Progenitor cell of endocrine pancreas (in vitro differentiated cells): ENCODE data around the gene PNPLA2. TPM values are rescaled to one million over a fixed set of nuclear protein-coding genes. Genes with fewer than 3 reads are reported as not detected.

Experiments used
- DNase-seq: peaks from one replicate; pipeline ENCODE4 v3.0.0; 2021; ENCODE audit warnings: low spot score; ENCODE audit not compliant: unreplicated experiment
- H3K27ac Mint-ChIP-seq: 2 replicates; pipeline ENCODE4 v1.8.0; 2021; ENCODE audit warnings: mild to moderate bottlenecking, moderate library complexity, mixed read lengths
- H3K27me3 Mint-ChIP-seq: 2 replicates; pipeline ENCODE4 v1.8.0; 2021; ENCODE audit warnings: mixed read lengths
- H3K36me3 Mint-ChIP-seq: 2 replicates; pipeline ENCODE4 v1.8.0; 2022; ENCODE audit warnings: mixed read lengths; ENCODE audit not compliant: insufficient read depth
- H3K4me1 Mint-ChIP-seq: 2 replicates; pipeline ENCODE4 v1.8.0; 2021; ENCODE audit warnings: low read depth, mixed read lengths
- H3K4me3 Mint-ChIP-seq: 2 replicates; pipeline ENCODE4 v1.8.0; 2021; ENCODE audit warnings: low read depth, mild to moderate bottlenecking, moderate library complexity, mixed read lengths
- H3K9me3 Mint-ChIP-seq: 2 replicates; pipeline ENCODE4 v1.8.0; 2021; ENCODE audit warnings: low read depth, mixed read lengths
- total RNA-seq: library from RNA; stranded (reverse); gene quantifications from 2 replicates; pipeline ENCODE4 v1.2.1, GENCODE V29; 2021
- TF ChIP-seq, protein P1 (sequence below): fragments of 200-600 bp; sonication (generic); IDR thresholded peaks from one replicate; pipeline ENCODE4 v1.5.0; 2021; ENCODE audit warnings: antibody characterized with exemption, mild to moderate bottlenecking; ENCODE audit not compliant: unreplicated experiment

The PNPLA2 gene
- total RNA-seq, 1 donor from 2014 or later, result 51.1 TPM

DNA sequence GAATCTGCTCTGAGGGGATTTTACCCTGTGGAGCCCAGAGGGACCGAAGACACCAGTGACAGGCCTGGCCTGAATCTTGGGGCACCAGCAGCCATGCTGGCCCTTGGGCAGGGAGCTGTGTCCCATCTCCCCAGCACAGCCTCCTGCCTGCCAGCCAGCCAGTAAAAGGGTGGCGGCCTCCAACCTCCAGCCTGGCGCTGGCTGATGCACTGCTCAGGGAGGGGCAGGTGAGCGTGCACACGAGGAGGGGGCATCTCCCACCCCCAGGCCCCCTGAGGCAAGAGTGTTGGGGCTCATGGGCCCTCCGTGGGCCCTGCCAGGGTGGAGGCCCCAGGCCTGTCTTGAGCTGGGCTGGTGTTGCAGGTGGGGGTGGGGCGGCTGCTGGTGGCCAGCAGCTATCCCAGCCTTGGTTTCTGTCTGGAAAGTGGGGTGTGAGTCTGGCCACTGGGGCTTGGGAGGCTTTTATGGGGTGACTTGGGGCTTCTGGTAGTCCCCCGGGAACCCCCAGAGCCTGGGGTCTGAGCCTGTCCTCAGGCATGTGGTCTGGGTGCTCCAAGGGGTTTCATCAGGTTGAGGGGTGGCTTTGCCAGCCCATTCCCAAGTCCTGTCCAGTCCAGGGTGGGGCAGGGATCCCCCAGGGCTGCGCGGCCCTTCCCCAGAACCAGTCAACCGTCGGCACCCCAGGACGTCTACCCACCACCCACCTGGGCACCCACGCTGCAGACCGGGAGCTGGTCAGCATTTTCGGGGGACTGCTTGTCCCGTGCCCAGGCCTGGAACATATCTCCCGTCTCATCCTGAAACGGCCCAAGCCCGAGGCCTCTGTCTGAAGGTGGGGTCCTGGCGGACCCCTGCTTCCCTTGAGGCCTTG lies 41.8 kb downstream of the PNPLA2 start:
- peak overlapping the region; percentile 84 for H3K27ac Mint-ChIP-seq
- H3K36me3 Mint-ChIP-seq, result no peaks in the 10 kb centered on the region
- no peaks in the 10 kb centered on the region for H3K9me3 Mint-ChIP-seq
- DNase-seq, result no peak
- H3K27me3 Mint-ChIP-seq, result no peaks in the 10 kb centered on the region
- TF ChIP-seq, protein P1, sequence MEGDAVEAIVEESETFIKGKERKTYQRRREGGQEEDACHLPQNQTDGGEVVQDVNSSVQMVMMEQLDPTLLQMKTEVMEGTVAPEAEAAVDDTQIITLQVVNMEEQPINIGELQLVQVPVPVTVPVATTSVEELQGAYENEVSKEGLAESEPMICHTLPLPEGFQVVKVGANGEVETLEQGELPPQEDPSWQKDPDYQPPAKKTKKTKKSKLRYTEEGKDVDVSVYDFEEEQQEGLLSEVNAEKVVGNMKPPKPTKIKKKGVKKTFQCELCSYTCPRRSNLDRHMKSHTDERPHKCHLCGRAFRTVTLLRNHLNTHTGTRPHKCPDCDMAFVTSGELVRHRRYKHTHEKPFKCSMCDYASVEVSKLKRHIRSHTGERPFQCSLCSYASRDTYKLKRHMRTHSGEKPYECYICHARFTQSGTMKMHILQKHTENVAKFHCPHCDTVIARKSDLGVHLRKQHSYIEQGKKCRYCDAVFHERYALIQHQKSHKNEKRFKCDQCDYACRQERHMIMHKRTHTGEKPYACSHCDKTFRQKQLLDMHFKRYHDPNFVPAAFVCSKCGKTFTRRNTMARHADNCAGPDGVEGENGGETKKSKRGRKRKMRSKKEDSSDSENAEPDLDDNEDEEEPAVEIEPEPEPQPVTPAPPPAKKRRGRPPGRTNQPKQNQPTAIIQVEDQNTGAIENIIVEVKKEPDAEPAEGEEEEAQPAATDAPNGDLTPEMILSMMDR, result no peak
- H3K4me3 Mint-ChIP-seq, result no peak overlapping the region
- H3K4me1 Mint-ChIP-seq, result peaks cover 2% of the 10 kb centered on the region

DNA sequence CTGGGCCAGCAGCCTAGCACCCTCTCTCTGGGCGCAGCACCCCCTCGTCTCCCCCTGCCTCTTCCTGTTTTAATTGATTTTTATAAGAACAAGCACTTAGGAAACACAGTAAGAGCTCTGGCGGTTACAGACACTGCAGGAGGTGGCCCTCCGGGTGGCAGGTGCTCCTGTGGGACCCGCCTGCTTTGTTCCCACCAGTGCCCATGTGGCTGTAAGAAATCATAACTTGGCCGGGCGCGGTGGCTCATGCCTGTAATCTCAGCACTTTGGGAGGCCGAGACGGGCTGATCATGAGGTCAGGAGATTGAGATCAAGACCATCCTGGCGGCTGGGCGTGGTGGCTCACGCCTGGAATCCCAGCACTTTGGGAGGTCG lies 42.4 kb downstream of the PNPLA2 start:
- Mint-ChIP-seq H3K27ac (peak overlapping the region; percentile 84), H3K4me1 (peaks cover 2% of the 10 kb centered on the region), H3K4me3 (no peak overlapping the region), H3K9me3 (no peaks in the 10 kb centered on the region), H3K27me3 (no peaks in the 10 kb centered on the region), H3K36me3 (no peaks in the 10 kb centered on the region)
- TF ChIP-seq, protein P1, result no peak
- DNase-seq, result no peak

- no peaks in the 10 kb centered on the region for H3K9me3 Mint-ChIP-seq
- no peak for DNase-seq
- peaks cover 2% of the 10 kb centered on the region for H3K4me1 Mint-ChIP-seq
- H3K36me3 Mint-ChIP-seq, result no peaks in the 10 kb centered on the region
- H3K4me3 Mint-ChIP-seq, result no peak overlapping the region
- TF ChIP-seq, protein P1, result no peak
- H3K27ac Mint-ChIP-seq, result peak overlapping the region; percentile 33
- no peaks in the 10 kb centered on the region for H3K27me3 Mint-ChIP-seq
Measured at GRCh38 chr11:862081-862661, 43.5 kb downstream of the PNPLA2 start.

DNA sequence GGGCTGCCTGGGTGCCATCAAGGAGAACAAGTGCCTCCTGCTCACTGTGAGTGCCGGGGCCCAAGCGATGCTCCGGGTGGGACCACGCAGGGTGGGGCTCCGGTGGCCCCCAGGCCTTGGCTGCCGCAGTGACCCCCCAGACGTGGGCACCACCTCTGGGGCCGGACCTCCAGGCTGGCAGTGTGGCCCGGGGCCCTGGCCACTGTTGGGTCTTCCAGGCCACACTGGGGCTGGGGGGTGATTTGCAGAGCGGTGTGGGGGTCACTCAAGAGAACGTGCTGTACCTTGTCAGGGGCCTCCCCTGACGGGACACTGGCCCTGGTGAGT lies 43.9 kb downstream of the PNPLA2 start:
- H3K27me3 Mint-ChIP-seq, result no peaks in the 10 kb centered on the region
- peaks cover 2% of the 10 kb centered on the region for H3K4me1 Mint-ChIP-seq
- DNase-seq, result no peak
- no peak overlapping the region for H3K27ac Mint-ChIP-seq
- no peak overlapping the region for H3K4me3 Mint-ChIP-seq
- no peaks in the 10 kb centered on the region for H3K36me3 Mint-ChIP-seq
- TF ChIP-seq, protein P1, result no peak
- no peaks in the 10 kb centered on the region for H3K9me3 Mint-ChIP-seq

DNA sequence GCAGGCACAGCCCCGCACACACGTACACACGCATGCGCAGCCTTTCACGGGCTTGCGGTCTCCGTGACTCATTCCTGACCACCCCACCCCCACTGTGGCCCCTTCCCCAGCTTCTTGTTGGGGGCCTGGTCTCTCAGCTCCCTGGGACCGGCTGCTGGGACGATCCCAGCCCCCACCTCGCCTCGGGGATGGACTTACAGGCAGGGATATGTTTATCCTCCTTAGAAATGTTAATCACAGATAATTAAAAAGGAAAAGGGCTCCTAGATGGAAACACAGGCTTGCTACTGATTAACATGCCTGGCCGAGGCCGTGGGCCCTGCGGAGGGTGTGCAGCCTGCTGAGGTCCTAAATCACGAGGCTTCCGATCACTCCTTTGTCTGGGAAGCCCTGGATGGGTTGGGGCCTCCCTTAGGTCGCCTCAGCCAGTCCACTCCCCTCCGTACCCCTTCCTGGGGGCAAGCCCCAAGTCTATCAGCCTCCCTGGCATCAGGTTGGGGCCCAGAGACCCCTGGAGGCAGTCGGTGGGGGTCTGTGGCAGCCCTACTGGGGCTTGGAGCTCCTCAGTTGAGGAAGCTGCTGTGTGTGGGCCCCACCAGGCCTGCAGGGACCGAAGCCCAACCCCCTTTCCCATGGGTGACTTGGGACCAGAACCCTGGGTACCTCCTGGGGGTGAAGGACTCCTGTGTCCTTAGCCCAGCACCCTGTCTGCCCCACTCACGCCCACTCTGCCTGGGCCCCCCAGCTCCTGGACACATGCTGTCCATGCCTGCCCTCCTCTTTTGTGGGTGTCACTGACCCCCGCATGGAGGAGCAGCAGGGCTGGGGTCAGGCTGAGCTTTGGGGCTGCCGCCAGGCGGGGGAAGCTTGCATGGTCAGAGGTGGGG lies 44.6 kb downstream of the PNPLA2 start:
- DNase-seq, result no peak
- H3K36me3 Mint-ChIP-seq, result no peaks in the 10 kb centered on the region
- H3K9me3 Mint-ChIP-seq, result no peaks in the 10 kb centered on the region
- H3K4me3 Mint-ChIP-seq, result no peak overlapping the region
- TF ChIP-seq, protein P1, result no peak
- no peak overlapping the region for H3K27ac Mint-ChIP-seq
- no peaks in the 10 kb centered on the region for H3K27me3 Mint-ChIP-seq
- peaks cover 2% of the 10 kb centered on the region for H3K4me1 Mint-ChIP-seq
